HepG2 (cell line): ENCODE measurements around the gene ELL. TPM values are rescaled to one million over a fixed set of nuclear protein-coding genes. Genes with fewer than 3 reads are reported as not detected.

Experiments
- ATF7 ChIP-seq, 2 experiments: fragments of 450-650 bp in 1 of 2; sonication (generic) in 1 of 2; formaldehyde crosslinking in 1 of 2; IDR thresholded peaks; 2 replicates each; pipeline versions ENCODE4 v1.4.0 to v1.6.1; 2016 to 2020; ENCODE audit warnings: antibody characterized with exemption in 1 of 2, mild to moderate bottlenecking in 1 of 2, missing genetic modification reagents in 1 of 2
- GFI1 ChIP-seq: sonication (generic); formaldehyde crosslinking; IDR thresholded peaks from 2 replicates; pipeline ENCODE4 v1.5.0; 2020; ENCODE audit warnings: missing genetic modification reagents, mild to moderate bottlenecking, borderline replicate concordance
- IKZF4 ChIP-seq: sonication (generic); formaldehyde crosslinking; IDR thresholded peaks from 2 replicates; pipeline ENCODE4 v1.5.1; 2020; ENCODE audit warnings: borderline replicate concordance, mild to moderate bottlenecking, low read depth, missing genetic modification reagents; ENCODE audit errors: not compliant biosample characterization
- JUND ChIP-seq: sonication (generic); formaldehyde crosslinking; IDR thresholded peaks from 2 replicates; pipeline ENCODE4 v1.8.0; 2022; ENCODE audit warnings: mild to moderate bottlenecking, missing genetic modification reagents
- KMT2A ChIP-seq: sonication (generic); formaldehyde crosslinking; IDR thresholded peaks from 2 replicates; pipeline ENCODE4 v1.4.0; 2020; ENCODE audit warnings: missing genetic modification reagents
- MLLT10 ChIP-seq: sonication (generic); formaldehyde crosslinking; IDR thresholded peaks from 2 replicates; pipeline ENCODE4 v1.4.0; 2020; ENCODE audit warnings: missing genetic modification reagents
- MTA3 ChIP-seq: sonication (generic); formaldehyde crosslinking; IDR thresholded peaks from 2 replicates; pipeline ENCODE4 v1.4.0; 2020; ENCODE audit warnings: missing genetic modification reagents
- MTF1 ChIP-seq: sonication (generic); formaldehyde crosslinking; IDR thresholded peaks from 2 replicates; pipeline ENCODE4 v1.5.0; 2020; ENCODE audit warnings: missing genetic modification reagents
- NCOA1 ChIP-seq: sonication (generic); formaldehyde crosslinking; IDR thresholded peaks from 2 replicates; pipeline ENCODE4 v1.9.0; 2021; ENCODE audit warnings: missing genetic modification reagents
- PHF20 ChIP-seq: sonication (generic); formaldehyde crosslinking; IDR thresholded peaks from 2 replicates; pipeline ENCODE4 v1.5.0; 2020; ENCODE audit warnings: mild to moderate bottlenecking, missing genetic modification reagents
- POLR2AphosphoS2 ChIP-seq: IDR thresholded peaks from 2 replicates; pipeline ENCODE4 v1.6.1; 2011; ENCODE audit warnings: low read depth, low read length, improper control_type of control experiment
- SP2 ChIP-seq: sonication (generic); formaldehyde crosslinking; IDR thresholded peaks from 2 replicates; pipeline ENCODE4 v1.5.1; 2020; ENCODE audit warnings: mild to moderate bottlenecking, missing genetic modification reagents
- TARDBP ChIP-seq: sonication (generic); formaldehyde crosslinking; IDR thresholded peaks from 2 replicates; pipeline ENCODE4 v1.8.0; 2022; ENCODE audit warnings: mild to moderate bottlenecking, missing genetic modification reagents
- TGIF2 ChIP-seq: IDR thresholded peaks from 2 replicates; pipeline ENCODE4 v1.6.1; 2016; ENCODE audit warnings: control low read depth, missing compliant biosample characterization
- YY1 ChIP-seq: IDR thresholded peaks from 2 replicates; pipeline ENCODE4 v1.6.1; 2011; ENCODE audit warnings: low read length, low read depth, moderate library complexity, mild to moderate bottlenecking; ENCODE audit not compliant: insufficient read depth, insufficient replicate concordance
- ZNF260 ChIP-seq: sonication (generic); formaldehyde crosslinking; IDR thresholded peaks from 2 replicates; pipeline ENCODE4 v1.4.0; 2020; ENCODE audit warnings: missing genetic modification reagents, low read depth, mild to moderate bottlenecking, borderline replicate concordance
- ZNF512B ChIP-seq: sonication (generic); formaldehyde crosslinking; IDR thresholded peaks from 2 replicates; pipeline ENCODE4 v1.5.1; 2020; ENCODE audit warnings: missing genetic modification reagents, mild to moderate bottlenecking, borderline replicate concordance
- ZNF580 ChIP-seq: IDR thresholded peaks from 2 replicates; pipeline ENCODE4 v1.6.1; 2016; ENCODE audit warnings: low read depth, borderline replicate concordance
- ZNF782 ChIP-seq: sonication (generic); formaldehyde crosslinking; IDR thresholded peaks from 2 replicates; pipeline ENCODE4 v1.4.0; 2020; ENCODE audit warnings: missing genetic modification reagents, mild to moderate bottlenecking, borderline replicate concordance
- ZNF891 ChIP-seq: sonication (generic); formaldehyde crosslinking; IDR thresholded peaks from 2 replicates; pipeline ENCODE4 v1.5.0; 2020; ENCODE audit warnings: mild to moderate bottlenecking, missing genetic modification reagents
- polyA plus RNA-seq, 8 experiments: library from polyadenylated mRNA; depleted of rRNA in 3 of 8; stranded (reverse) in 7 of 8; unstranded in 1 of 8; fragments of >200 nt; fragmentation: Illumina TruSeq in 4 of 8; extraction: Trizol in 4 of 8; gene quantifications; 2 replicates each; pipeline versions ENCODE4 v1.2.1 to v1.2.3, GENCODE V29; 2011 to 2016; ENCODE audit warnings: low read depth in 4 of 8, missing spikeins in 1 of 8, mixed read lengths in 1 of 8; ENCODE audit not compliant: insufficient read depth in 1 of 8
- total RNA-seq, 5 experiments: library from RNA; depleted of rRNA; stranded (reverse); fragments of >200 nt; fragmentation: Illumina TruSeq; extraction: Trizol; gene quantifications; 2 replicates each; pipeline ENCODE4 v1.2.3, GENCODE V29; 2016; ENCODE audit warnings: low read depth in 1 of 5
- TF ChIP-seq, protein P1 (sequence below): sonication (generic); formaldehyde crosslinking; IDR thresholded peaks from 2 replicates; pipeline ENCODE4 v1.4.0; 2020; ENCODE audit warnings: missing genetic modification reagents

ELL gene
- total and polyA plus RNA-seq, 2 of the 13 experiments (the other 11 are each of a cell fraction or from before 2014, with no cell fraction given): 3.7 to 5.4 TPM

- TF ChIP-seq, protein P1, sequence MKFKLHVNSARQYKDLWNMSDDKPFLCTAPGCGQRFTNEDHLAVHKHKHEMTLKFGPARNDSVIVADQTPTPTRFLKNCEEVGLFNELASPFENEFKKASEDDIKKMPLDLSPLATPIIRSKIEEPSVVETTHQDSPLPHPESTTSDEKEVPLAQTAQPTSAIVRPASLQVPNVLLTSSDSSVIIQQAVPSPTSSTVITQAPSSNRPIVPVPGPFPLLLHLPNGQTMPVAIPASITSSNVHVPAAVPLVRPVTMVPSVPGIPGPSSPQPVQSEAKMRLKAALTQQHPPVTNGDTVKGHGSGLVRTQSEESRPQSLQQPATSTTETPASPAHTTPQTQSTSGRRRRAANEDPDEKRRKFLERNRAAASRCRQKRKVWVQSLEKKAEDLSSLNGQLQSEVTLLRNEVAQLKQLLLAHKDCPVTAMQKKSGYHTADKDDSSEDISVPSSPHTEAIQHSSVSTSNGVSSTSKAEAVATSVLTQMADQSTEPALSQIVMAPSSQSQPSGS (CRISPR knock-in tag): no peak
- TF ChIP-seq MLLT10 (no peak), IKZF4 (CRISPR knock-in tag) (no peak), ZNF782 (no peak), TARDBP (CRISPR knock-in tag) (0 out of 2 replicates have a peak, but pooled peaks have one; percentile 7), ZNF891 (CRISPR knock-in tag) (no peak), ZNF260 (CRISPR knock-in tag) (no peak), ZNF580 (CRISPR knock-in tag) (no peak), YY1 (peak; percentile 54), MTF1 (no peak), TGIF2 (CRISPR knock-in tag) (no peak), ATF7 (IDR thresholded peaks at IDR 0.05) (no peak), ATF7 (CRISPR knock-in tag; IDR thresholded peaks at IDR 0.05) (no peak), ZNF512B (CRISPR knock-in tag) (no peak), MTA3 (no peak), KMT2A (CRISPR knock-in tag) (no peak), GFI1 (CRISPR knock-in tag) (no peak), PHF20 (CRISPR knock-in tag) (peak; percentile 50; the same call in 1 of the 2 replicates), JUND (CRISPR knock-in tag) (no peak), SP2 (CRISPR knock-in tag) (no peak), NCOA1 (no peak), POLR2AphosphoS2 (no peak)
Observed at GRCh38 chr19:18419195-18419698, 102.6 kb downstream of the ELL start, which contains the start of gene SSBP4 (continued).
